ENCODE measurements around the gene MORC3.
"Not testable (repeated sequence)": the region's sequence is repeated elsewhere in the genome, so short reads cannot be mapped to it uniquely, and the experiment has no call there.

Gene MORC3

DNA sequence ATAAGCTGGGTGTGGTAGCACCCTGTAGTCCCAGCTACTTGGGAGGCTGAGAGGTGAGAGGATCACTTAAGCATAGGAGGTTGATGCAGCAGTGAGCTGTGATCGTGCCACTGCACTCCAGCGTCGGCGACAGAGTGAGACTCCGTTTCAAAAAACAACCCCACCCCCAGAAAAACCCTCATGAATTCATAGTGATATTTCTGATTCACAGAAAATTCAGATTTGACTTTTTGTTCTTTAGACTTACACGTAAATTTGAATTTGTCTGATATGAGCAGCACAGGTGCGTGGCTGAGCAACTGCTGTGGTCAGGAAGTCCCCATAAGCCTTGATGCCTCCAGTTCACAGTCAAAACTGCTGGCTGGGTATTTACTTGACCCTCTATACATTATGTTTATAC is 10.0 kb upstream of the MORC3 start:
- Histone ChIP-seq H3K36me3 (ENCODE audit: control insufficient read depth, low read depth, low read length) (no peaks in the 10 kb centered on the region), H3K9ac (ENCODE audit: low read length) (no peak overlapping the region), H3K27ac (ENCODE audit: low read length) (no peak overlapping the region)

DNA sequence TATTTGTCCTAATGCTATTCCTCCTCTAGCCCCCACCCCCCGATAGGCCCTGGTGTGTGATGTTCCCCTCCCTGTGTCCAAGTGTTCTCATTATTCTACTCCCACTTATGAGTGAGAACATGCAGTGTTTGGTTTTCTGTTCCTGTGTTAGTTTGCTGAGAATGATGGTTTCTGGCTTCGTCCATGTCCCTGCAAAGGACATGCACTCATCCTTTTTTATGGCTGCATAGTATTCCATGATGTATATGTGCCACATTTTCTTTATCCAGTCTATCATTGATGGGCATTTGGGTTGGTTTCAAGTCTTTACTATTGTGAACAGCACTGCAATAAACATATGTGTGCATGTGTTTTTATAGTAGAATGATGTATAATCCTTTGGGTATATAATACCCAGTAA is 6.6 kb upstream of the MORC3 start:
- not testable (repeated sequence) for H3K4me1 ChIP-seq (ENCODE audit: control insufficient read depth, low read depth, low read length); H3K27me3 ChIP-seq (ENCODE audit: control insufficient read depth, insufficient read depth, low read length); H3K4me3 ChIP-seq (ENCODE audit: low read length); H3K9me3 ChIP-seq (ENCODE audit: control insufficient read depth, low read depth, low read length); H3K9ac ChIP-seq (ENCODE audit: low read length); H3K27ac ChIP-seq (ENCODE audit: low read length); H3K36me3 ChIP-seq (ENCODE audit: control insufficient read depth, low read depth, low read length)

More for the DNA sequence above, 10.0 kb upstream of the MORC3 start:
- no peaks in the 10 kb centered on the region for H3K9me3 ChIP-seq (ENCODE audit: control insufficient read depth, low read depth, low read length)
- no peaks in the 10 kb centered on the region for H3K4me1 ChIP-seq (ENCODE audit: control insufficient read depth, low read depth, low read length)
- no peak overlapping the region for H3K4me3 ChIP-seq (ENCODE audit: low read length)
- H3K27me3 ChIP-seq (ENCODE audit: control insufficient read depth, insufficient read depth, low read length) = no peaks in the 10 kb centered on the region

DNA sequence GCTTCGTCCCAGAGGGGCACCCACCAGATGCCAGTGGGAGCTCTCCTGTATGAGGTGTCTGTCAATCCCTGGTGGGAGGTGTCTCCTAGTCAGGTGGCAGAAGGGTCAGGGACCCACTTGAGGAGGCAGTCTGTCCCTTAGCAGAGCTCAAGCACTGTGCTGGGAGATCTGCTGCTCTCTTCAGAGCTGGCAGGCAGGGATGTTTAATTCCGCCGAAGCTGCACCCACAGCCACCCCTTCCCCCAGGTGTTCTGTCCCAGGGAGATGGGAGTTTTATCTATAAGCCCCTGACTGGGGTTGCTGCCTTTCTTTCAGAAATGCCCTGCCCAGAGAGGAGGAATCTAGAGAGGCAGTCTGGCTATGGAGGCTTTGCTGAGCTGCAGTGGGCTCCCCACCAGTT is 4.0 kb upstream of the MORC3 start:
- H3K4me3 ChIP-seq (ENCODE audit: low read length); H3K36me3 ChIP-seq (ENCODE audit: control insufficient read depth, low read depth, low read length); H3K27ac ChIP-seq (ENCODE audit: low read length); H3K27me3 ChIP-seq (ENCODE audit: control insufficient read depth, insufficient read depth, low read length); H3K9ac ChIP-seq (ENCODE audit: low read length); H3K4me1 ChIP-seq (ENCODE audit: control insufficient read depth, low read depth, low read length); H3K9me3 ChIP-seq (ENCODE audit: control insufficient read depth, low read depth, low read length): not testable (repeated sequence)

DNA sequence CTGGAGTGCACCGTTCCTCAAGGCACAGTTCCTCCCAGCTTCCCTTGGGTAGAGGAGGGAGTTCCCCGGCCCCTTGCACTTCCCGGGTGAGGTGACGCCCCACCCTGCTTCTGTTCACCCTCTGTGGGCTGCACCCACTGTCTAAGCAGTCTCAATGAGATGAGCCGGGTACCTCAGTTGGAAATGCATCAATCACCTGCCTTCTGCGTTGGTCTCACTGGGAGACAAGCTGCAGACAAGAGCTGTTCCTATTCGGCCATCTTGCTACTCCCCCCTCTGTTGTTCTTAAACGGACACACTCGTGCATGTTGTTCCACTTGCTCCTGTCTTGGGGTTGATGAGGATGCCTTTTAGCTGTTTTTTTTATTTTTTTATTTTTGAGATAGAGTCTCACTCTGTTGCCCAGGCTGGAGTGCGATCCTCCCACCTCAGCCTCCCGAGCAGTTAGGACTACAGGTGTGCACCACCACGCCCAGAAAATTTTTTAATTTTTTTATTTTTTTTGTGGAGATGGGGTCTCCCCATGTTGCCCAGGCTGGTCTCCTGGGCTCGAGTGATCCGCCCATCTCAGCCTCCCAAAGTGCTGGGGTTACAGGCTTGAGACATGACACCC is 3.0 kb upstream of the MORC3 start:
- Histone ChIP-seq H3K4me1 (ENCODE audit: control insufficient read depth, low read depth, low read length) (peaks cover 10% of the 10 kb centered on the region), H3K9ac (ENCODE audit: low read length) (no peak overlapping the region), H3K4me3 (ENCODE audit: low read length) (no peak overlapping the region)

DNA sequence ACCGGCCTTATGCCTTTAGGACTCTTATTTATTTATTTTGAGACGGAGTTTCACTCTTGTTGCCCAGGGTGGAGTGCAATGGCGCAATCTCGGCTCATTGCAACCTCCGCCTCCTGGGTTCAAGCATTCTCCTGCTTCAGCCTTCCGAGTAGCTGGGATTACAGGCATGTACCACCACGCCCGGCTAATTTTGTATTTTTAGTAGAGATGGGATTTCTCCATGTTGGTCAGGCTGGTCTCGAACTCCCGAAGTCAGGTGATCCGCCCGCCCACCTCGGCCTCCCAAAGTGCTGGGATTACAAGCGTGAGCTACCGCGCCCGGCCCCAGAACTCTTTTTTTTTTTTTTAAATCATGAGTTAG is 611 bp upstream of the MORC3 start:
- H3K9me3 ChIP-seq (ENCODE audit: control insufficient read depth, low read depth, low read length); H3K9ac ChIP-seq (ENCODE audit: low read length); H3K27ac ChIP-seq (ENCODE audit: low read length); H3K36me3 ChIP-seq (ENCODE audit: control insufficient read depth, low read depth, low read length); H3K27me3 ChIP-seq (ENCODE audit: control insufficient read depth, insufficient read depth, low read length): not testable (repeated sequence)
- peaks cover 11% of the 10 kb centered on the region for H3K4me1 ChIP-seq (ENCODE audit: control insufficient read depth, low read depth, low read length)
- peak overlapping the region; percentile 98 for H3K4me3 ChIP-seq (ENCODE audit: low read length)

More for the DNA sequence above, 3.0 kb upstream of the MORC3 start:
- H3K27ac ChIP-seq (ENCODE audit: low read length) = no peak overlapping the region
- no peaks in the 10 kb centered on the region for H3K27me3 ChIP-seq (ENCODE audit: control insufficient read depth, insufficient read depth, low read length)
- no peaks in the 10 kb centered on the region for H3K9me3 ChIP-seq (ENCODE audit: control insufficient read depth, low read depth, low read length)
- no peaks in the 10 kb centered on the region for H3K36me3 ChIP-seq (ENCODE audit: control insufficient read depth, low read depth, low read length)

DNA sequence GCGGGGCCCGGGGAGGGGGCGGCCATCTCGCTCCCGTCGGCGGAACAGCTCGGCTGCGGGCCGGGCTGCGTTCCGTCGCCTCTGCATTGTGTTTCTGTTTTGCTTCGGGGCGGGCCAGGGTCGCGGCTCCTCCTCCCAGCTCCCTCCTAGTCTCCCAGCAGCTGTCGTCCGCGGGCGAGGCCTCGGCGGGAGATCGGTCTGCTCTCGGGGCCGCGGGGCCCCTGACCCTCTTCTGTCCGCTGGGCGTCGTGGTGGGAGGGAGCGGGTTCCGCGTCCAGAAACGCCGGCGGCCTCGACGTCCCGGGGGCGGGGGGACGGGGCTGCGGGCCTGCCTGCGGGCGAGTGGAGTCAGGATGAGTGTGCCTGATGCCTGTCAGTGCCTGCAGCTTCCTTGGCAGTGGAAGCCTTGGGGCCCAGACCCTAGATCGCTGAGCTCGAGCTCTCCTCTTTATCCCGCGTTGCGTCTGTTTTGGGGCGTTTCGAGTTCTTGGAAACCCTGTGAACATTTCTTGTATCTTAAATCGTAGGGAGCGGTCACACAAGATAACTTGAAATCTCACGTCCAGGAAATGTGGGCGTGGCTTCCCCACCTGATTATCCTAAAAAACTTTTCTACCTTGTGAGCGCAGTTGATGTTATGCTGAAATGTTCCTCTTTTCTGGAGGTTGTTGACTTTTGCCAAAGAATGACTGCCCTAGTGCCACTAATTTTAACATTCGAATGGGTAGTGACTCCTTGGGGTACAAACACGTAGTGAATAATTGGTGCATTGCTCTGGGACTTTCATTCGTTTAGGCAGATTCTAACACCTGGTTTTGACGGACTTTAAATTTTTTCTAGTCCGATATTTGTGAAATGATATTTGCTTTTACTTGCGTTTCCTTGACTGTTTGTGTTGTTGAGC is 676 bp downstream of the MORC3 start:
- Histone ChIP-seq H3K27ac (ENCODE audit: low read length) (peak overlapping the region; percentile 68), H3K9me3 (ENCODE audit: control insufficient read depth, low read depth, low read length) (no peaks in the 10 kb centered on the region), H3K4me1 (ENCODE audit: control insufficient read depth, low read depth, low read length) (peaks cover 11% of the 10 kb centered on the region), H3K9ac (ENCODE audit: low read length) (peak overlapping the region; percentile 78), H3K36me3 (ENCODE audit: control insufficient read depth, low read depth, low read length) (peaks cover 9% of the 10 kb centered on the region), H3K27me3 (ENCODE audit: control insufficient read depth, insufficient read depth, low read length) (no peaks in the 10 kb centered on the region), H3K4me3 (ENCODE audit: low read length) (peak overlapping the region; percentile 98)

DNA sequence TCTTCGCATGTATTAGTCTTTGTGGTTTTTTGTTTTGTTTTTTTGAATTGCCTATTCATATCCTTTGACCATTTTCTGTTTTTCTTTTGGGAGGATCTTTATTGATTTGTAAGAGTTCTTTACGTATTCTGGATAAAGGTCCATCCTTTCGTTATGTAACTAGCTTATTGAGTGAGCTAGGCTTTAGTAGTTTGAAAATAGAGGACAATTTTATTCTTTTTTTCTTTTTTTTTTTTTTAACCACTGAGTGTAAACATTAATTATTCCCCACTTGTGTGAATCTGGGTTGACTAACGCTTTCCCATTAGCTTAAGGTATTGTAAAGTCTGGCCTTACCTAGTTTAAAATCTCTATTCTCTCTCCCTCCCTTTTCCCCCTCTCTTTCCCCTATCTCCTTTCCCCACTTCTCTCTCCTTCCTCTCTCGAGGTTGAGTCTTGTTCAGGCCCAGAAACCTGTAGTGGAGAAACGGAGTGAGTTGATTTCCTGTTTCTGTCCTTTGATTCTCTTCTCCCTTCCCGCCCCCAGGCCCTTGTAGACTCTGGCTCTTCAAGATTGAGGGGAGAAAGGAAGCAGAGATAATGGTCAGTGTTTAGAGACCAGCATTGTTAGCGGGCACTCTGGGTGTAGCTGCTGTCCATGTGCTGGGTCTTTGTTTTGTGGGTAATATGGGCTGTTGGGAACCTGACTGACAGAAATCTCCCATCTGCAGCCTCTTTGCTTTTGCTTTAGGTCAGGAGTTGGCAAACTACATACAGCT is 1.5 kb downstream of the MORC3 start:
- Histone ChIP-seq H3K27ac (ENCODE audit: low read length) (peak overlapping the region; percentile 68), H3K36me3 (ENCODE audit: control insufficient read depth, low read depth, low read length) (peaks cover 9% of the 10 kb centered on the region), H3K9me3 (ENCODE audit: control insufficient read depth, low read depth, low read length) (no peaks in the 10 kb centered on the region), H3K4me3 (ENCODE audit: low read length) (peak overlapping the region; percentile 98), H3K27me3 (ENCODE audit: control insufficient read depth, insufficient read depth, low read length) (no peaks in the 10 kb centered on the region), H3K4me1 (ENCODE audit: control insufficient read depth, low read depth, low read length) (peaks cover 11% of the 10 kb centered on the region), H3K9ac (ENCODE audit: low read length) (peak overlapping the region; percentile 78)

DNA sequence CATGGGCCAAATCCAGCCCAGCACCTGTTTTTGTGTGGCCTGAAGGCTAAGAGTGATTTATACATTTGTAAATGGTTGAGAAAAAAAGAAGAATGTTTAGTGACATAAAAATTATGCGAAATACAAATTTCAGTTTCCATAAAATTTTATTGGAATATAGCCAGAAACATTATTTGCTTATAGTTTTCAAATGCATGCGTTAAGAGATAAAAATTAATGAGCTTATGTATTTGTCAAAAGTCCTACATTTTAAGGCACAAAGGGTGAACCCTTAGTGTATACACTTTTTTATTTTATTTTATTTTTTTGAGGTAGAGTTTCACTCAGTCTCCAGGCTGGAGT is 2.1 kb downstream of the MORC3 start:
- Histone ChIP-seq H3K27me3 (ENCODE audit: control insufficient read depth, insufficient read depth, low read length) (no peaks in the 10 kb centered on the region), H3K27ac (ENCODE audit: low read length) (no peak overlapping the region), H3K36me3 (ENCODE audit: control insufficient read depth, low read depth, low read length) (peaks cover 9% of the 10 kb centered on the region), H3K9me3 (ENCODE audit: control insufficient read depth, low read depth, low read length) (no peaks in the 10 kb centered on the region), H3K9ac (ENCODE audit: low read length) (peak overlapping the region; percentile 78), H3K4me3 (ENCODE audit: low read length) (peak overlapping the region; percentile 98), H3K4me1 (ENCODE audit: control insufficient read depth, low read depth, low read length) (peaks cover 11% of the 10 kb centered on the region)

DNA sequence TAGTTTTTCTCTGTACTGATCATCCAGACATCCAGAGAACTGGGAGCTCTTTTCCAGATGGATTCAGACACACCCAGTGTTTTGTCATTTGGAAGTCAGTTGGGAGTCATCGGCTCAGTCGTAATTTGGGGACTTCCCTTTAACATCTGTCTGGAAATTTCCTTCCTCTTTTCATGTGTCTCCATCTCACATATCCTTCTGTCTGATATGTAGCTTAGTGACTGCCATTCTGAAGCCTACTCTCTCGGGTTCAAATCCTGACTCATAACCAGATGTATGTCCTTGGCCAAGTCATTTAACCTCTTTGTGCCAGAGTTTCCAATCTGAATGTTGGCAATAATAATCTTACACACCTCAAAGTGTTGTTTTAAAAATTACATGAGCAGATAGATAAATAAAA is 3.0 kb downstream of the MORC3 start:
- Histone ChIP-seq H3K27ac (ENCODE audit: low read length) (no peak overlapping the region), H3K4me1 (ENCODE audit: control insufficient read depth, low read depth, low read length) (peaks cover 11% of the 10 kb centered on the region), H3K27me3 (ENCODE audit: control insufficient read depth, insufficient read depth, low read length) (no peaks in the 10 kb centered on the region), H3K36me3 (ENCODE audit: control insufficient read depth, low read depth, low read length) (peaks cover 9% of the 10 kb centered on the region), H3K9me3 (ENCODE audit: control insufficient read depth, low read depth, low read length) (no peaks in the 10 kb centered on the region), H3K9ac (ENCODE audit: low read length) (no peak overlapping the region), H3K4me3 (ENCODE audit: low read length) (no peak overlapping the region)

DNA sequence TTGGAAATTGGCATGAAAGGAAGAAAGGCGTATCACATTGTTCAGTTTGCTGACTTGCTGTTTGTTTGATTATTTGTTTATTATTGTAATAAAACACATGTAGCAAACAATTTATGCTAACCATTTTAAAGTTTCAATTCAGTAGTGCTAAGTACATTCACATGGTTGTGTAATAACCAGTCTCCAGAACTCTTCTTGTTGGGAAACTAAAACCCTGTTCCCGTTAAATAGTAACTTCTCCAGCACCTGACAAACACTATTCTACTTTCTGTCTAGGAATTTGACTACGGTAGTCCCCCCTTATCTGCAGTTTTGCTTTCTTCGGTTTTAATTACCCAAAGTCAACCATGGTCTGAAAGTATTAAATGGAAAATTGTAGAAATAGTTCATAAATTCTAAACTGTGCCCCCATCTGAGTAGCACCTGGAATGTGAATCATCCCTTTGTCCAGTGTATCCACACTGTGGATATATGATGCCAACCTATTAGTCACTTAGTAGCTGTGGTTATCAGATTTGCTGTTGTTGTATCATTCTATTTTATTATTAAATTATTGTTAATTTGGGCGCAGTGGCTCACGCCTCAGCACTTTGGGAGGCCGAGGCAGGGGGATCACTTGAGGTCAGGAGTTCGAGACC is 5.5 kb downstream of the MORC3 start:
- Histone ChIP-seq H3K4me3 (ENCODE audit: low read length) (no peak overlapping the region), H3K4me1 (ENCODE audit: control insufficient read depth, low read depth, low read length) (peaks cover 11% of the 10 kb centered on the region), H3K9ac (ENCODE audit: low read length) (no peak overlapping the region), H3K36me3 (ENCODE audit: control insufficient read depth, low read depth, low read length) (peaks cover 9% of the 10 kb centered on the region), H3K27ac (ENCODE audit: low read length) (no peak overlapping the region), H3K9me3 (ENCODE audit: control insufficient read depth, low read depth, low read length) (no peaks in the 10 kb centered on the region), H3K27me3 (ENCODE audit: control insufficient read depth, insufficient read depth, low read length) (no peaks in the 10 kb centered on the region)

DNA sequence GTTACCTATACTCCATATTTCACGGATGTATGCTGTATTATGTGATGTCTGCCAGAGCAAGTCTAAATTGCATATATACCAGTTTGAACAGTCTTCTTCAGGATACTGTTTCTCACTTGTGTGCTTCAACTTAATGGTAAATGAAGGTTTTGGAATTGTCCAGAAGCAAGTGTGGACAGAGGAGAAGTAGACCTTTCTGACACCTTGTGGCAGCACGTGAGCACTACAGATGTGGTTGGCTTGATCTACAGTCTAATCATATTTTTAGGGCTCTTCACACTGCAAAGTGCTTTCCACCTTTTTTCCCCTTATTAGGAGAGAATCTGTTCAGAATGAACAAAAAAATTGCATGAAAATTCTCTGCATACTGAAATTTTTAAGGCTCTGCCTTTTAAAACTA is 10.9 kb downstream of the MORC3 start:
- no peak overlapping the region for H3K4me3 ChIP-seq (ENCODE audit: low read length)
- peaks cover 5% of the 10 kb centered on the region for H3K36me3 ChIP-seq (ENCODE audit: control insufficient read depth, low read depth, low read length)
- no peaks in the 10 kb centered on the region for H3K4me1 ChIP-seq (ENCODE audit: control insufficient read depth, low read depth, low read length)
- H3K9me3 ChIP-seq (ENCODE audit: control insufficient read depth, low read depth, low read length) = no peaks in the 10 kb centered on the region
- H3K9ac ChIP-seq (ENCODE audit: low read length) = no peak overlapping the region
- no peak overlapping the region for H3K27ac ChIP-seq (ENCODE audit: low read length)
- H3K27me3 ChIP-seq (ENCODE audit: control insufficient read depth, insufficient read depth, low read length) = no peaks in the 10 kb centered on the region
